K562 (cell line): ENCODE data around the gene DYNC2H1. TPM values are rescaled to one million over a fixed set of nuclear protein-coding genes. Genes with fewer than 3 reads are reported as not detected.

Experiments
- BDP1 ChIP-seq: IDR thresholded peaks from 3 replicates; pipeline ENCODE4 v1.6.1; 2011; ENCODE audit not compliant: insufficient read length, insufficient read depth
- CREB5 ChIP-seq: fragments of 250-450 bp; sonication (Bioruptor Pico); IDR thresholded peaks from 2 replicates; pipeline ENCODE4 v1.5.0; 2020; ENCODE audit warnings: mild to moderate bottlenecking
- ELF4 ChIP-seq: fragments of 450-650 bp; formaldehyde crosslinking; IDR thresholded peaks from 2 replicates; pipeline ENCODE4 v1.4.0; 2022; ENCODE audit warnings: missing genetic modification characterization
- FOXJ3 ChIP-seq: sonication (generic); formaldehyde crosslinking; IDR thresholded peaks from 2 replicates; pipeline ENCODE4 v1.4.0; 2020; ENCODE audit warnings: mild to moderate bottlenecking, missing genetic modification reagents
- FOXM1 ChIP-seq, 2 experiments: fragments of 450-650 bp in 1 of 2; sonication (generic) in 1 of 2; formaldehyde crosslinking in 1 of 2; IDR thresholded peaks; 2 replicates each; pipeline versions ENCODE4 v1.6.1 to v1.9.0; 2017 to 2022; ENCODE audit warnings: low read depth in 2 of 2, mild to moderate bottlenecking in 2 of 2, missing genetic modification reagents in 1 of 2, moderate library complexity in 1 of 2
- HINFP ChIP-seq: fragments of 450-650 bp; conservative IDR thresholded peaks from 2 replicates; pipeline ENCODE4 v1.6.1; 2016; ENCODE audit warnings: missing genetic modification characterization, low read depth, mild to moderate bottlenecking, control low read depth, missing compliant biosample characterization
- HSF4 ChIP-seq: fragments of 250-450 bp; sonication (Bioruptor Pico); IDR thresholded peaks from 2 replicates; pipeline ENCODE4 v2.1.2; 2022; ENCODE audit warnings: mild to moderate bottlenecking, moderate library complexity, borderline replicate concordance
- ILF3 ChIP-seq: fragments of 450-650 bp; IDR thresholded peaks from 2 replicates; pipeline ENCODE4 v1.6.1; 2018; ENCODE audit warnings: antibody characterized with exemption, mild to moderate bottlenecking, moderate library complexity, borderline replicate concordance
- KDM1A ChIP-seq, 2 experiments: fragments of 450-650 bp; IDR thresholded peaks; 2 replicates each; pipeline ENCODE4 v1.6.1; 2016; ENCODE audit warnings: mild to moderate bottlenecking in 2 of 2
- NFATC3 ChIP-seq: fragments of 450-650 bp; IDR thresholded peaks from 2 replicates; pipeline ENCODE4 v1.6.1; 2017; ENCODE audit warnings: mild to moderate bottlenecking
- NR3C1 ChIP-seq: sonication (generic); formaldehyde crosslinking; IDR thresholded peaks from 2 replicates; pipeline ENCODE4 v1.8.1; 2022; ENCODE audit warnings: missing genetic modification reagents
- PKNOX1 ChIP-seq: fragments of 450-650 bp; IDR thresholded peaks from 2 replicates; pipeline ENCODE4 v1.6.1; 2016
- RAD21 ChIP-seq, 2 experiments: fragments of 250-450 bp in 1 of 2; fragments of 450-650 bp in 1 of 2; sonication (Bioruptor Pico) in 1 of 2; formaldehyde crosslinking in 1 of 2; IDR thresholded peaks in 1 of 2; conservative IDR thresholded peaks in 1 of 2; 2 replicates each; pipeline versions ENCODE4 v1.4.0 to v1.8.0; 2020 to 2022; ENCODE audit warnings: mild to moderate bottlenecking in 2 of 2, moderate library complexity in 1 of 2
- SP1 ChIP-seq: sonication (generic); formaldehyde crosslinking; IDR thresholded peaks from 2 replicates; pipeline ENCODE4 v1.8.1; 2022; ENCODE audit warnings: mild to moderate bottlenecking, missing genetic modification reagents
- STAT6 ChIP-seq: sonication (generic); formaldehyde crosslinking; IDR thresholded peaks from 2 replicates; pipeline ENCODE4 v1.8.1; 2023; ENCODE audit warnings: mild to moderate bottlenecking, missing genetic modification reagents
- ZBED1 ChIP-seq: IDR thresholded peaks from 2 replicates; pipeline ENCODE4 v1.6.1; 2014
- ZBTB1 ChIP-seq: sonication (generic); formaldehyde crosslinking; IDR thresholded peaks from 2 replicates; pipeline ENCODE4 v1.8.1; 2023; ENCODE audit warnings: missing genetic modification reagents, low read depth, mild to moderate bottlenecking, borderline replicate concordance
- ZBTB26 ChIP-seq: fragments of 450-650 bp; formaldehyde crosslinking; IDR thresholded peaks from 2 replicates; pipeline ENCODE4 v1.4.0; 2022; ENCODE audit warnings: missing genetic modification characterization
- ZNF561 ChIP-seq: fragments of 450-650 bp; formaldehyde crosslinking; conservative IDR thresholded peaks from 2 replicates; pipeline ENCODE4 v1.4.0; 2020; ENCODE audit warnings: mild to moderate bottlenecking, moderate library complexity
- polyA plus RNA-seq, 8 experiments: library from polyadenylated mRNA; depleted of rRNA in 4 of 8; stranded (reverse) in 5 of 8; unstranded in 3 of 8; fragments of >200 nt; fragmentation: Nextera tagmentation in 2 of 8; fragmentation: Illumina TruSeq in 1 of 8; extraction: Ambion mirVana in 2 of 8; extraction: Trizol in 1 of 8; gene quantifications; 2 replicates each; pipeline versions ENCODE4 v1.2.1 to v1.2.3, GENCODE V29; 2011 to 2014; ENCODE audit warnings: inconsistent platforms in 1 of 8, missing spikeins in 1 of 8
- total RNA-seq, 7 experiments: library from RNA; depleted of rRNA in 6 of 7; stranded (reverse); fragments of >200 nt in 6 of 7; fragmentation: Illumina TruSeq in 2 of 7; extraction: Trizol in 2 of 7; gene quantifications; 2 replicates each; pipeline versions ENCODE4 v1.2.1 to v1.2.3, GENCODE V29; 2011 to 2021; ENCODE audit warnings: low replicate concordance in 1 of 7

The DYNC2H1 gene
- total and polyA plus RNA-seq, 9 of the 15 experiments (the other 6 are each of a cell fraction or from before 2014, with no cell fraction given) = 0.08 to 0.64 (median 0.20) TPM

GRCh38 chr11:103108933-103109817 lies at the start of gene DYNC2H1 (continued):
- TF ChIP-seq RAD21 (CRISPR knock-in tag; conservative IDR thresholded peaks at IDR 0.05 in 1 of 2, IDR thresholded peaks at IDR 0.05 in 1 of 2) (peak; percentile 15 to 26; a peak in 1 of 4 replicates), NFATC3 (no peak), FOXM1 (IDR thresholded peaks at IDR 0.05; ENCODE audit: low read depth) (no peak), FOXM1 (CRISPR knock-in tag; IDR thresholded peaks at IDR 0.05; ENCODE audit: low read depth) (no peak), KDM1A (IDR thresholded peaks at IDR 0.05) (no peak), ZBED1 (no peak), HINFP (tag) (no peak), CREB5 (no peak), ZBTB26 (no peak), PKNOX1 (peak; percentile 18; the same call in 1 of the 2 replicates), ILF3 (no peak), ZNF561 (CRISPR knock-in tag) (no peak), HSF4 (CRISPR knock-in tag) (no peak), BDP1 (no peak), SP1 (CRISPR knock-in tag) (peak; percentile 68), STAT6 (CRISPR knock-in tag) (no peak), ELF4 (CRISPR knock-in tag) (no peak), NR3C1 (CRISPR knock-in tag) (no peak), FOXJ3 (CRISPR knock-in tag) (no peak), ZBTB1 (CRISPR knock-in tag) (no peak; the same call in 1 of the 2 replicates)
